Liver (tissue), 9 donors: ENCODE data around the gene DSCAML1. TPM values are rescaled to one million over a fixed set of nuclear protein-coding genes. Genes with fewer than 3 reads are reported as not detected.

ENCODE experiments used
- DNase-seq: peaks from one replicate; pipeline ENCODE4 v3.0.0-alpha.2; 2017; ENCODE audit warnings: low spot score
- H3K27ac ChIP-seq, 2 donors: one replicate each; pipeline ENCODE4 v1.7.0; 2013; ENCODE audit warnings: inconsistent platforms in 2 of 2, low read length in 2 of 2, control low read depth in 1 of 2, low read depth in 1 of 2, mild to moderate bottlenecking in 1 of 2
- H3K27me3 ChIP-seq, 4 donors: one replicate each; pipeline versions ENCODE4 v1.6.1 to v1.7.0; 2013; ENCODE audit warnings: low read length in 3 of 4, inconsistent platforms in 1 of 4, mild to moderate bottlenecking in 1 of 4, moderate library complexity in 1 of 4; ENCODE audit not compliant: control insufficient read depth in 4 of 4, insufficient read depth in 4 of 4
- H3K36me3 ChIP-seq, 4 donors: one replicate each; pipeline versions ENCODE4 v1.6.1 to v1.7.0; 2013; ENCODE audit warnings: low read length in 3 of 4, mild to moderate bottlenecking in 3 of 4, low read depth in 1 of 4, moderate library complexity in 1 of 4; ENCODE audit not compliant: control insufficient read depth in 4 of 4, insufficient read depth in 3 of 4
- H3K4me1 ChIP-seq, 4 donors: one replicate each; pipeline versions ENCODE4 v1.6.1 to v1.7.0; 2013; ENCODE audit warnings: low read length in 3 of 4, mild to moderate bottlenecking in 3 of 4, moderate library complexity in 1 of 4; ENCODE audit not compliant: control insufficient read depth in 4 of 4, insufficient read depth in 4 of 4
- H3K4me3 ChIP-seq, 3 donors: one replicate each; pipeline versions ENCODE4 v1.6.1 to v1.7.0; 2013; ENCODE audit warnings: low read length in 3 of 3, control low read depth in 1 of 3, low read depth in 1 of 3, mild to moderate bottlenecking in 1 of 3
- H3K9ac ChIP-seq, 2 donors: one replicate each; pipeline ENCODE4 v1.7.0; 2013; ENCODE audit warnings: low read length in 2 of 2, mild to moderate bottlenecking in 2 of 2, moderate library complexity in 2 of 2, control low read depth in 1 of 2, low read depth in 1 of 2
- H3K9me3 ChIP-seq, 4 donors: one replicate each; pipeline versions ENCODE4 v1.6.1 to v1.7.0; 2013; ENCODE audit warnings: low read length in 3 of 4; ENCODE audit not compliant: control insufficient read depth in 4 of 4
- EGR1 ChIP-seq, 2 donors: IDR thresholded peaks; 2 replicates each; pipeline ENCODE4 v1.6.1; 2016 to 2018; ENCODE audit warnings: antibody characterized with exemption in 2 of 2, low read depth in 2 of 2
- FOXA1 ChIP-seq: IDR thresholded peaks from 2 replicates; pipeline ENCODE4 v1.6.1; 2016; ENCODE audit warnings: antibody characterized with exemption
- FOXA2 ChIP-seq: IDR thresholded peaks from 2 replicates; pipeline ENCODE4 v1.6.1; 2016; ENCODE audit warnings: antibody characterized with exemption
- GABPA ChIP-seq, 2 donors: IDR thresholded peaks in 1 of 2; conservative IDR thresholded peaks in 1 of 2; 2 replicates each; pipeline ENCODE4 v1.6.1; 2016; ENCODE audit warnings: antibody characterized with exemption in 2 of 2, mild to moderate bottlenecking in 1 of 2, moderate library complexity in 1 of 2
- HNF4A ChIP-seq, 2 donors: conservative IDR thresholded peaks; 2 replicates each; pipeline ENCODE4 v1.6.1; 2016; ENCODE audit warnings: antibody characterized with exemption in 2 of 2, mild to moderate bottlenecking in 2 of 2
- HNF4G ChIP-seq: IDR thresholded peaks from 2 replicates; pipeline ENCODE4 v1.6.1; 2016; ENCODE audit warnings: antibody characterized with exemption
- JUND ChIP-seq, 2 donors: IDR thresholded peaks; 2 replicates each; pipeline ENCODE4 v1.6.1; 2016; ENCODE audit warnings: antibody characterized with exemption in 2 of 2
- NR2F2 ChIP-seq: IDR thresholded peaks from 2 replicates; pipeline ENCODE4 v1.6.1; 2016; ENCODE audit warnings: antibody characterized with exemption
- RXRA ChIP-seq, 2 donors: IDR thresholded peaks; 2 replicates each; pipeline ENCODE4 v1.6.1; 2017 to 2018; ENCODE audit warnings: antibody characterized with exemption in 2 of 2, mild to moderate bottlenecking in 1 of 2
- SP1 ChIP-seq: IDR thresholded peaks from 2 replicates; pipeline ENCODE4 v1.6.1; 2018; ENCODE audit warnings: antibody characterized with exemption, mild to moderate bottlenecking
- TAF1 ChIP-seq: conservative IDR thresholded peaks from 2 replicates; pipeline ENCODE4 v1.6.1; 2016; ENCODE audit warnings: antibody characterized with exemption, mild to moderate bottlenecking
- YY1 ChIP-seq: IDR thresholded peaks from 2 replicates; pipeline ENCODE4 v1.6.1; 2016; ENCODE audit warnings: antibody characterized with exemption, mild to moderate bottlenecking
- WGBS: extraction: QIAGEN DNeasy Blood & Tissue Kit; methylation state at CpG from one replicate; pipeline ENCODE4 v1.1.7; 2013; 5-methylcytosine and 5-hydroxymethylcytosine counted together
- polyA plus RNA-seq, 2 donors: library from polyadenylated mRNA; stranded (reverse) in 1 of 2; unstranded in 1 of 2; fragments of 200-250 nt in 1 of 2; fragments of >200 nt in 1 of 2; fragmentation: Nextera tagmentation in 1 of 2; extraction: Ambion mirVana in 1 of 2; gene quantifications; one replicate each; pipeline versions ENCODE4 v1.2.1 to v1.2.3, GENCODE V29; 2013 to 2015
- total RNA-seq, 2 donors: library from RNA; depleted of rRNA; stranded (reverse); fragments of >200 nt; gene quantifications; one replicate each; pipeline ENCODE4 v1.2.3, GENCODE V29; 2014
- TF ChIP-seq, protein P1 (sequence below): IDR thresholded peaks from 2 replicates; pipeline ENCODE4 v1.6.1; 2016; ENCODE audit warnings: antibody characterized with exemption
- TF ChIP-seq, protein P2 (sequence below): fragments of 150-350 bp; IDR thresholded peaks from 2 replicates; pipeline ENCODE4 v1.5.1; 2017; ENCODE audit warnings: improper control_type of control experiment, low read depth, low read length; ENCODE audit not compliant: missing input control
- TF ChIP-seq, protein P3 (sequence below): IDR thresholded peaks from 2 replicates; pipeline ENCODE4 v1.6.1; 2016; ENCODE audit warnings: antibody characterized with exemption
- TF ChIP-seq, protein P4 (sequence below): IDR thresholded peaks from 2 replicates; pipeline ENCODE4 v1.6.1; 2016; ENCODE audit warnings: antibody characterized with exemption
- TF ChIP-seq, protein P5 (sequence below): IDR thresholded peaks from 2 replicates; pipeline ENCODE4 v1.6.1; 2016; ENCODE audit warnings: antibody characterized with exemption, mild to moderate bottlenecking
- donor health status: healthy.
- donor health status: healthy.
- donor health status: healthy.
- donor health status: healthy.
- donor health status: healthy.

DSCAML1 gene
- total and polyA plus RNA-seq, 4 donors, result 0.07 to 0.42 (median 0.20) TPM

DNA sequence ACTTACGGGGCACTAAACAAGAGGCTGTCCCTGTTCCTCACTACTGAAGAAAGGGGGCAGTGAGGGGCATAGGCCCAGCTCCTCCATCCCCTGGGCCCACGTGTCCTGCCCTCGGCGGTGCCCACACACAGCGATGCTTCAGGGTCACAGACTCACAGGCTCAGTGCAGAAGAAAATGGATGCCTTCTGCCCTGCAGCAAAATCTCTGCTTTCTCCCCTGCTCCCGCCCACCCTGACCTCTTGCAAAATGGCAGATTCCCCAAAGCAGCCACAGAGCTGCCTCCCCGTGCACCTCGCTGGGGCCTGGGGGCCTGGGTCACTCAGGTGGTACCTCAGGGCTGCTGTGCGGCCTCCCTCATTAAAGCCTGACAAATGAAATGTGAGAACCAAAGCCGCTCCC lies 204.0 kb downstream of the DSCAML1 start:
- TF ChIP-seq RXRA (IDR thresholded peaks at IDR 0.05) (no peak), YY1 (no peak), FOXA1 (no peak)

DNA sequence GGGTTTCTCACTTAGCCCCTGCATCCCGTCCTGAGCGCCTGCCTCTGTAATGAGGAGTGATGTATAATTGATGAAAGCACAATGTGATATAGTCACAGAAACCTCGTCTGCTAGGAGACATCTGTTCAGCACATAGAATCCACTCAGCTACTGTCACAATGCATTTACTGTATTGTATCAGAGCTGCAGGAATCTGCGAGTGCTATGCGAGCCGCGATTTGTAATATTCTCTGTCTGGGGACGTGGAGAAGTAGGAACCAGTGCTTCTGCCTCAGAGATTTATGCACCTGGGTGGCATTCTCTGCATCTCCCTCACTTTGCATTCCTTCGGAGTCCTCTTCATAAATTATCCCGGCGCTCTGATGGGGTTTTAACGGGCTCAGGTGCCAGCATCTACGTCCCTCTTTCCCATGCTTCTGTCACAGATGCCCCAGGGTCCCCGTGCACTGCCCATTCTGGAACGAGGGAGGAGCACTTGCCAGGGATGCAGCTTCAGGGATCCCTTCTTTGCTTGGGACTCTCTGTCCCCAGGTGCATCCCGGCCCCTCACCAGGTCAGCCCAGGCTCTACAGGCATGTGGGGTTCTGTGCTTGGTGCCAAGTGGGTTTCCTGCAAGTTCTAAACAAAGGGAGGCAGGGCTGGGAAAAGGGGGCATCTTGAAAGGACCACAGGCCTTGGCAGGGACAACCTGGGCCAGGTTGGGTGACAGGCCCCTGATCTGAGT lies 205.5 kb downstream of the DSCAML1 start:
- no peak for TF ChIP-seq NR2F2
- TF ChIP-seq GABPA (IDR thresholded peaks at IDR 0.05 in 1 of 2, conservative IDR thresholded peaks at IDR 0.05 in 1 of 2), result no peak
- no peak for TF ChIP-seq RXRA (IDR thresholded peaks at IDR 0.05)
- TF ChIP-seq FOXA1, result no peak
- no peak for TF ChIP-seq HNF4G
- TF ChIP-seq, protein P1, sequence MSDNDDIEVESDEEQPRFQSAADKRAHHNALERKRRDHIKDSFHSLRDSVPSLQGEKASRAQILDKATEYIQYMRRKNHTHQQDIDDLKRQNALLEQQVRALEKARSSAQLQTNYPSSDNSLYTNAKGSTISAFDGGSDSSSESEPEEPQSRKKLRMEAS, result no peak
- TF ChIP-seq, protein P2, sequence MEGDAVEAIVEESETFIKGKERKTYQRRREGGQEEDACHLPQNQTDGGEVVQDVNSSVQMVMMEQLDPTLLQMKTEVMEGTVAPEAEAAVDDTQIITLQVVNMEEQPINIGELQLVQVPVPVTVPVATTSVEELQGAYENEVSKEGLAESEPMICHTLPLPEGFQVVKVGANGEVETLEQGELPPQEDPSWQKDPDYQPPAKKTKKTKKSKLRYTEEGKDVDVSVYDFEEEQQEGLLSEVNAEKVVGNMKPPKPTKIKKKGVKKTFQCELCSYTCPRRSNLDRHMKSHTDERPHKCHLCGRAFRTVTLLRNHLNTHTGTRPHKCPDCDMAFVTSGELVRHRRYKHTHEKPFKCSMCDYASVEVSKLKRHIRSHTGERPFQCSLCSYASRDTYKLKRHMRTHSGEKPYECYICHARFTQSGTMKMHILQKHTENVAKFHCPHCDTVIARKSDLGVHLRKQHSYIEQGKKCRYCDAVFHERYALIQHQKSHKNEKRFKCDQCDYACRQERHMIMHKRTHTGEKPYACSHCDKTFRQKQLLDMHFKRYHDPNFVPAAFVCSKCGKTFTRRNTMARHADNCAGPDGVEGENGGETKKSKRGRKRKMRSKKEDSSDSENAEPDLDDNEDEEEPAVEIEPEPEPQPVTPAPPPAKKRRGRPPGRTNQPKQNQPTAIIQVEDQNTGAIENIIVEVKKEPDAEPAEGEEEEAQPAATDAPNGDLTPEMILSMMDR, result no peak
- no peak for TF ChIP-seq FOXA2
- no peak for TF ChIP-seq HNF4A (conservative IDR thresholded peaks at IDR 0.05)
- TF ChIP-seq, protein P3, sequence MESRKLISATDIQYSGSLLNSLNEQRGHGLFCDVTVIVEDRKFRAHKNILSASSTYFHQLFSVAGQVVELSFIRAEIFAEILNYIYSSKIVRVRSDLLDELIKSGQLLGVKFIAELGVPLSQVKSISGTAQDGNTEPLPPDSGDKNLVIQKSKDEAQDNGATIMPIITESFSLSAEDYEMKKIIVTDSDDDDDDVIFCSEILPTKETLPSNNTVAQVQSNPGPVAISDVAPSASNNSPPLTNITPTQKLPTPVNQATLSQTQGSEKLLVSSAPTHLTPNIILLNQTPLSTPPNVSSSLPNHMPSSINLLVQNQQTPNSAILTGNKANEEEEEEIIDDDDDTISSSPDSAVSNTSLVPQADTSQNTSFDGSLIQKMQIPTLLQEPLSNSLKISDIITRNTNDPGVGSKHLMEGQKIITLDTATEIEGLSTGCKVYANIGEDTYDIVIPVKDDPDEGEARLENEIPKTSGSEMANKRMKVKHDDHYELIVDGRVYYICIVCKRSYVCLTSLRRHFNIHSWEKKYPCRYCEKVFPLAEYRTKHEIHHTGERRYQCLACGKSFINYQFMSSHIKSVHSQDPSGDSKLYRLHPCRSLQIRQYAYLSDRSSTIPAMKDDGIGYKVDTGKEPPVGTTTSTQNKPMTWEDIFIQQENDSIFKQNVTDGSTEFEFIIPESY, result no peak
- TF ChIP-seq EGR1 (IDR thresholded peaks at IDR 0.05; ENCODE audit: low read depth in 2 of 2), result no peak
- TF ChIP-seq, protein P4, sequence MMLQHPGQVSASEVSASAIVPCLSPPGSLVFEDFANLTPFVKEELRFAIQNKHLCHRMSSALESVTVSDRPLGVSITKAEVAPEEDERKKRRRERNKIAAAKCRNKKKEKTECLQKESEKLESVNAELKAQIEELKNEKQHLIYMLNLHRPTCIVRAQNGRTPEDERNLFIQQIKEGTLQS, result no peak
- Histone ChIP-seq H3K9me3 (no peaks in the 10 kb centered on the region), H3K27me3 (no peaks in the 10 kb centered on the region), H3K36me3 (no peaks in the 10 kb centered on the region), H3K4me1 (no peaks in the 10 kb centered on the region), H3K27ac (no peak overlapping the region), H3K4me3 (no peak overlapping the region), H3K9ac (no peak overlapping the region)
- DNase-seq, result no peak
- WGBS, result 87% methylated on average over 16 of the region's 16 CpGs

More for the DNA sequence above, 204.0 kb downstream of the DSCAML1 start:
- Histone ChIP-seq H3K27me3 (no peaks in the 10 kb centered on the region), H3K4me3 (no peak overlapping the region), H3K9me3 (no peaks in the 10 kb centered on the region), H3K27ac (no peak overlapping the region), H3K9ac (no peak overlapping the region), H3K4me1 (no peaks in the 10 kb centered on the region), H3K36me3 (no peaks in the 10 kb centered on the region)
- DNase-seq, result no peak
- 86% methylated on average over 10 of the region's 10 CpGs for WGBS

DNA sequence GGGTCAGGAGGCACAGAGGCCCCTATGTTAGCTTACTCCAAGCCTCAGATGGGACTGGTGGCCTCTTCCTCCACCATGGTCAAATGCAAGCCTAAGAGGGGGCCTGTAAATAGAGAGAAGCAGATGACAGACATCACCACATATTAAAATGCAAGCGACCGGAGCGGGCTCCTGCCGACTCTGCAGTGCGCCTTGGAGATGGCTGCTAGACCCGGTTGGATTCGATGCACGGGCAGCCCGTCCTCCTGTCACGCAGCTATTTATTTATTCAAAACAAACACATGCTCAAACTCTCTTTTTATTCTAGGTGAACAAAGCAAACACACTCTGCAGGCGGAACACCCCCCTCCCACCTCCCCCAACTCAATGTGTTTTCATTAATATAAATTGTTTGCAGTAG lies 208.0 kb downstream of the DSCAML1 start:
- peaks cover 0 to 3% (median 0%) of the 10 kb centered on the region in 4 donors for H3K27me3 ChIP-seq
- H3K4me1 ChIP-seq, result no peaks in the 10 kb centered on the region
- no peak overlapping the region for H3K4me3 ChIP-seq
- no peak overlapping the region for H3K27ac ChIP-seq
- H3K9ac ChIP-seq, result no peak overlapping the region
- no peaks in the 10 kb centered on the region for H3K36me3 ChIP-seq
- DNase-seq, result no peak
- 67% methylated on average over 11 of the region's 11 CpGs for WGBS
- H3K9me3 ChIP-seq, result no peaks in the 10 kb centered on the region
- TF ChIP-seq, protein P2, result no peak
- no peak for TF ChIP-seq GABPA (IDR thresholded peaks at IDR 0.05 in 1 of 2, conservative IDR thresholded peaks at IDR 0.05 in 1 of 2)
- TF ChIP-seq RXRA (IDR thresholded peaks at IDR 0.05), result no peak
- no peak for TF ChIP-seq JUND (IDR thresholded peaks at IDR 0.05)
- TF ChIP-seq, protein P4, result no peak
- no peak for TF ChIP-seq SP1
- TF ChIP-seq, protein P5, sequence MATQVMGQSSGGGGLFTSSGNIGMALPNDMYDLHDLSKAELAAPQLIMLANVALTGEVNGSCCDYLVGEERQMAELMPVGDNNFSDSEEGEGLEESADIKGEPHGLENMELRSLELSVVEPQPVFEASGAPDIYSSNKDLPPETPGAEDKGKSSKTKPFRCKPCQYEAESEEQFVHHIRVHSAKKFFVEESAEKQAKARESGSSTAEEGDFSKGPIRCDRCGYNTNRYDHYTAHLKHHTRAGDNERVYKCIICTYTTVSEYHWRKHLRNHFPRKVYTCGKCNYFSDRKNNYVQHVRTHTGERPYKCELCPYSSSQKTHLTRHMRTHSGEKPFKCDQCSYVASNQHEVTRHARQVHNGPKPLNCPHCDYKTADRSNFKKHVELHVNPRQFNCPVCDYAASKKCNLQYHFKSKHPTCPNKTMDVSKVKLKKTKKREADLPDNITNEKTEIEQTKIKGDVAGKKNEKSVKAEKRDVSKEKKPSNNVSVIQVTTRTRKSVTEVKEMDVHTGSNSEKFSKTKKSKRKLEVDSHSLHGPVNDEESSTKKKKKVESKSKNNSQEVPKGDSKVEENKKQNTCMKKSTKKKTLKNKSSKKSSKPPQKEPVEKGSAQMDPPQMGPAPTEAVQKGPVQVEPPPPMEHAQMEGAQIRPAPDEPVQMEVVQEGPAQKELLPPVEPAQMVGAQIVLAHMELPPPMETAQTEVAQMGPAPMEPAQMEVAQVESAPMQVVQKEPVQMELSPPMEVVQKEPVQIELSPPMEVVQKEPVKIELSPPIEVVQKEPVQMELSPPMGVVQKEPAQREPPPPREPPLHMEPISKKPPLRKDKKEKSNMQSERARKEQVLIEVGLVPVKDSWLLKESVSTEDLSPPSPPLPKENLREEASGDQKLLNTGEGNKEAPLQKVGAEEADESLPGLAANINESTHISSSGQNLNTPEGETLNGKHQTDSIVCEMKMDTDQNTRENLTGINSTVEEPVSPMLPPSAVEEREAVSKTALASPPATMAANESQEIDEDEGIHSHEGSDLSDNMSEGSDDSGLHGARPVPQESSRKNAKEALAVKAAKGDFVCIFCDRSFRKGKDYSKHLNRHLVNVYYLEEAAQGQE, result no peak
- no peak for TF ChIP-seq FOXA2
- no peak for TF ChIP-seq TAF1
